Activated T-cell treated with anti-CD3 and anti-CD28 coated beads for 48 hours (primary cell): Measurements from ENCODE around the gene PALD1.

ENCODE experiments used
- DNase-seq: peaks from one replicate; pipeline ENCODE4 v3.0.0-alpha.2; 2020; ENCODE audit warnings: low read depth

PALD1 gene

DNA sequence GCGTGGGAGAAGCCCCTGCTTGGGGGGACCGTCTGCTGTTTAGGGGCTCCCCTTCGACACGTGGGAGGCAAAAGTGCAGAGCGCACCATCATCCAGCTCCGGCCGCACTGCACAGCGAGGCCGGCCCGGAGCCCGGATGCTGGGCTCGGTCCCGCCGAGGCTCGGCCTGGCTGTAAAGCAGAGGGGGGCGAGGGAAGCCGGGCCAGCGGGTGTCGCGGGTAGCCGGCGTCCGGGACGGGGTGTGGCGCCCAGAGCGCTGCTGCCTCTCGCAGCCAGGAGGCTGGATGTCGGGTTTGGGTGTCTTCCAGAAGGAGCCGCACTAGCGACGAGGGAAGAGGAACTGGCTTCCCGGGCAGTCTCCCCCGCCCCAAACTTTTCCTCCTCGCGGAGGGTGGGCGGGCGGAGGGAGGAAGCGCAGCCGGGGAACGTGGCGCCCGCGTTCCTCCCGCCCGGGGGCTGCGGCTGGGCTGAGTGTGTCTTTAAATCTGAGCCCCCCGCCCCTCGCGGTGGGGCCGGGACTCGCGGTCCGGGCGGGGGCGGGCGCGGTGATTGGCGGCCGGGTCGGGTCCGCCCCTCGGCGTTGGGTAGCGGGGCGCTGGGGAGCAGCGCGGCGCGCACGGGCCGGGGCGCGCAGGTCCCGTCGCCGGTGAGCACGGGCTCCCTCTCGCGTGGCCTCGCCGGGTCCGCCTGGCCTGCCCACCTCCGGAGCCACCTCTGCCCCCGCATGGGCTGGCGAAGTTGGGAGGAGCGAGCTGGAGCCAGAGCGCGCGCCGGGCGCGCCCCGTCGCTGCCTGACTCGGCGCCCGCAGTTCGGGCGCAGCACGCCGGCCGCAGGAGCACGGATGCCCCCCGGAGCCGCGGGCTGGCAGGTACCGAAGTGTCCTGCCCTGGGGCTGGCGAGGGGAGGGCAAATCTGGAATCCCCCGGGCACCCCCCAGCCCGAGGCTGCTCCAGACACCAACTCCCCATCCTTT is at the start of gene PALD1:
Gene PALD1, plus strand, starts transcription at position 577 of the 974 bp plus-strand sequence. CDS start 47,185 bp downstream, outside the sequence.
- DNase-seq = peak; percentile 55

DNA sequence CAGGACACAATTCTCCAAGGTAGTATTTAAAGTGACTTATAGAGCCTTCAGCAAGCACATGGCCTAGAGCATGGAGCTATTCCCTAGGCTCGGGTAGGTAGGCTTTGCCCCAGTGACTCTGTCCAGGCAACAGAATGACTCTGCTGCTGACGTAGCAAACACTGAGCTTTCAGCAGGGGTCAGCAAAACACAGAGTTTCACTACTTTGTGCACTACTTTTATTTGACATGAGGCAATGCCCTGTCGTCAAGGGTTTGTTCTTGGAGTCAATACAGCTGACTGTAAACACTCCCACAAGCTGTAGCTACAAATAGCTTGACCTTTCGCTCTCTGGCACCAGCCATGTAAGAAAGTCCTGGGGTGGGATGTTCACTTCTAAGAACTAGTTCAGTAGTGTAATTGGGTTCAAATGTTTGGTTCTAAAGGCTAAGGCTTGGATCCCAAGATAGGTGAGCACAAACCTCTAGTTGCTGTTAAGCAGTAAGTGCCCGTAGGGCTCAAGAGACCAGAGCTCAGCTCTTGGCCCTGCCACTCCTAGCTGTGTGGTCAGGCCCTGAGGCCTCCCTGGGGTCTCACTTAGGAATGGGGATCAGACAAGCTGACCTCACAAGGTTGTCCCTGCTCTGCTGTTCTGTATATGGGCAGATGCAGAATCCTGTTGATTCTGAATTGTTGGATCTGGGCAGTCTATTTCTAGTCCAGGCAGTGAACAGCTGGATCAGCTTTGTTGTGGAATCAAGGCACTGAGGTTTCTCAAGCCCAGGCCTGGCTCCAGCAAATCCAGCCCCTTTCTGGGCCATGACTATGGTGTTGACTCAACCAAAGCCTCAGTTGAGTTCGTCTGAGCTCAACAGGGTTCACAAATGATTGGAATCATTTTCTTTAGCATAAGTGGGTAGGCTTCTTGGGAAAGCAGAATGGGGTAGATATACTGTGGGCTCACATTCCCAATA is 47.8 kb upstream of the PALD1 start:
- DNase-seq = no peak

DNA sequence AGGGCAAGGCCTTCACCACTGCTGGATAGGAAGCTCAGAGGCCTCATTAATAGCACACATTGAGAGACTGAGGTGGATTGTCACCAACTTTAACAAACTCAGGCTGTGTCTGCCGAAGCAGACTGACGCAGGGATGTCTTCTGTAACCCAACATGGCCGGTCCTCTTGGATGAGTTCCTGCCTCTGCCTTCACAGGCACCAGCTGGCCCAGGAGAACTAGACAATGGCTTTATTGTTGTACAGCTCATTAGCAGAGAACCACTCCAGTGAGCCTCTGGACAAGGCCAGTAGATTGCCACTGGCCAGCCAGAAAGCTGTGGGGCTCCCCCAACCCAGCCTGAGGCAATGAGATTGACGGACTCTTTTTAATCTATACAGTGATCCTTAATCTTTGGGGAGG is 46.5 kb upstream of the PALD1 start:
- no peak for DNase-seq

GRCh38 chr10:70432561-70433263 is 45.9 kb upstream of the PALD1 start:
- no peak for DNase-seq

- no peak for DNase-seq
Measured at GRCh38 chr10:70433581-70434280, 44.8 kb upstream of the PALD1 start.

DNA sequence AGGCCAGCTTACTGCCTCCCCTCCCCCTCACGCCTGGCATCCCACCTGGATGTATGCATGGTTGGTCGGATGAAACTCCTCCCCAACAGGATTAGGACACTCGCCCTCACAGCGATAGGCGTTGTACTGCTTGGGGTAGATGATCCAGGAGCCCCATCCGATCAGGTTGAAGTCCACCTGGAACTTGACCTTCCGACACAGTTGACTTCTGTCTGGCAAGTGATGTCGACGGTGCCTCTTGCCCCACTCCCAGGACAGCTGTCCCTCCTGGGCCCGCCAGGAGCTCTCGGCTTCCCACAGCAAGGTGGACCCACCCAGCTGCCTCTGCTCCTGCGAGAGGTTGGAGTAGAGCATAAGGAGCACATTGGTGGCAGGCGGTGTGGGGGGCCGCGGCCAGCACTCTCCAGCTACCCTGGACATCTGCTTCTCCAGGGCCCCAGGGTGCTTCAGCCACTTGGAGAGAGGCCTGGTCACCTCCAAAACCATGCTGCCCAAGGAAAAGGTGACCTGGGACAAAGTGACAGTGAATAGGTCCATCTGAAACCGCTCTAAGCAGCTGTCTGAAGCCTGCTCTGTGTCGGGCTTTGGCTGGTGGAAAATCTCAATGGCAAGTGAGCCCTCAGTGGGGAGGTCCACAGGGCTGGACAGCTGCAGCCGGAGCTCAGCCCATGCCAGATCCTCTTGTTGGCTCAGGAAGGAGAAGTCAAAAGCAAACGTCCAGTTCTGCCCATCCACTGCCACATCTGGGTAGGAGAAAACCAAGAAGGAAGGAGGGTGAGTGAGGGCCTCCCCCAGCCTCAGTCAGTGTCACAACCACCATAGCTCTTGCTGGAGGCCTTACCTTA is 43.1 kb upstream of the PALD1 start:
- no peak for DNase-seq

DNA sequence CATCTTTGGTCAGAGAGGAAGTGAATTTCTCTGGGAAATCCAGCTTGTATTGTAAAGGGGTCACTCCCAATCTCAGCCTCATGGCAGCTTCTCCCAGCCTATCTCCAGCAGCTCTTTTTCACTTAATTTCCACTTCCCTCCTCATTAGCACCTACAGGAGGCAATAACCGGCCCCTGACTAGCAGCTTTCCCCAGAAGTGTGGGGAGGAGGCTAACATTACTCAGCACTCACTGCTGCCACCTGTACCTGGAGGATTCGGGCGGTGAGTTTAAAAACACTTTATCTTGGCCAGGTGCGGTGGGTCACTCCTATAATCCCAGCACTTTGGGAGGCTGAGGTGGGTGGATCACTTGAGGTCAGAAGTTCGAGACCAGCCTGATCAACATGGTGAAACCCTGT is 40.8 kb upstream of the PALD1 start:
- no peak for DNase-seq

DNA sequence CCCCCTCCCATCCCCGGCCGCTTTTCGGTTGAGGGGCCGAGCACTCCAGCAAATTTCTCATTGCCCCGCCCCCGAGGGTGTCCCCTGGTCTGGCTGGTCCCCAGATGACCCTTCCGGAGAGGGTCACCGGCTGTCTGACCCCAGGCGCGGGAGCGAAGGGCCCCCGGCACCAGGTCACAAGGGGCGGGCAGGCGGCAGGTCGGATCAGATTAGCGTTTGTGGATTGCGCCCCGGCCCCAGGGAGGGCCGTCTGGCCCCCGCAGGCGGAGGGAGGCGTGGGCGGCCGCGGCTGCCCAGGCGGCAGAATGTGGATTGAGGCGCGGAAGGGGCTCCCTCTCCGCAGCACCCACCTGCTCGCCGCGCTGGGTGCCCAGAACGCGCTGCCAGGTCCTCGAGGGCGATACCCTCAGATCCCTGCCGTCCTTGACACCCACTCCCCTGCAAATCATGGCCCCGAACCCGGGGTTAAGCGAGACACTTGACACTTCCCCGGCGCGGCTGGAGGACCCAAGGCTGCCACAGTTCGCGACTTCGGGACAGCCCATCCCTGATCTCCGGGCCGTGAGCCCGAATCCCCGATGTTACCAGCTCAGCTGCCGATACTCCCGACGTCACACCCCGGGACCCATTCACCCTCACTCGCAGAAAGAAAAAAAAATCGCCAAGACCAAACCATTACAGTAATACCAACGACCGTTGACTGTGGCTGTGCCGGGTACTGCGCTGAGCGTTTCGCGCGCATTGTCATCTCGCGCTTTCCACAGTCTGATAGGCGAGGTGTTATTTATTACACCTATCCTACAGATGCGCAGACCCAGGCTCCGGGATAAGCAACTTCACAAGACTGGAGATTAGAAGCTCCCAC is 38.0 kb upstream of the PALD1 start:
- no peak for DNase-seq

DNA sequence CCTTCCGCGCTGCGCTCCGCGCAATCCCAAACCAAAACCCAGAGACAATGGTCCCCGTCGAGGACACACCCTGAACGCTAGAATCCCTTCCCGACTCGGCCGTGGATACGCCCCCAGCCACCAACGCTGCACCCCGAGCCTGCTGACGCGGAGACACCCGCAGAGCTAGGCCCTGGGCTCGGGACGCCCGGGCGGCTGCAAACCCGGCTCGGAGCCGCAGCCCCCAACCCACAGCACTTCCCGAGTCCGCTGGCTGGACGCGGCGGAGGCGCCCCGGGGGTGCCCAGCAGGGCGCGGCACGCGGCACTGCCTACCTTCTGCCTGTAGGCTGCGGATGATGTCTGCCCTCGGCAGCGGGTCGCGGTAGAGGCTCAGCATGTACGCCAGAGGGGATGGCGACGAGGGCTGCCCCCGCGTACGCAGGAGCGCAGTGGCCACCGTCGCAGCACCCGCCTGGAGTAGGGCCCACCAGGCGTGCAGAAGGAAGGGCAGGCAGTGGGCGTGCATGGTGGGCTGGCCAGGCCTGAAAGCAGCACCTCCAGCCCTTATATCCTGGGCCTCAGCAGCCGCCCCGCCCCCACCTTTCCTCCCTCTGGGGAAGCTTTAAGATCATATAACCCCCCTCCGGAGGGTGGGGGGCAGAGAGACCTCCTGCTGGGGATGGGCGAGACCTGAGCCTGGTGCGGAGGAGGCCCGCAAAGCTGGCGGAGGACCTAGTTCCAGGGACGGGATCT is 37.2 kb upstream of the PALD1 start, which contains the start of gene NODAL:
Gene NODAL, minus strand, starts transcription at position 521 of the 734 bp plus-strand sequence. Its CDS starts 14 bp downstream, at position 507.
- no peak for DNase-seq

GRCh38 chr10:70441895-70442309 is 36.7 kb upstream of the PALD1 start:
- DNase-seq = no peak

GRCh38 chr10:70442332-70442988 is 36.1 kb upstream of the PALD1 start:
- no peak for DNase-seq

DNA sequence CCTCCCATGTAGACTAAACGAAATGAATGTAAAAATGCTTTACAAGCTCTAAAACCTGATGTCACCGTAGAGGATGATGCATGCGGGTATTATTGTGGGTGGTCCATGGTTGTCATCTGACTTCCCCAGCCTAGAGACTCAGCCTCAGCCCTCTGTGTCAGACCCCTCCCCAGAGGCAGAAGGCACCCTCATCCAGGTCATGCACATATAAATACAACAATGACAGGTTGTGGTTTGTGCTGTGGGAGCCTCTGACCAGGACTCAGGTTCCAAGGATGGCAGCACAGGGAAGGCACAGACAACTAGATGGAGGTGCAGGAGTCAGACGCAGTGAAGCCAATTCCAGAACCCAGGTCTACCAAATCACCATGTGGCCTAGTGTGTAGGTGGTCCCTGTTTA is 33.8 kb upstream of the PALD1 start:
- DNase-seq = no peak

DNA sequence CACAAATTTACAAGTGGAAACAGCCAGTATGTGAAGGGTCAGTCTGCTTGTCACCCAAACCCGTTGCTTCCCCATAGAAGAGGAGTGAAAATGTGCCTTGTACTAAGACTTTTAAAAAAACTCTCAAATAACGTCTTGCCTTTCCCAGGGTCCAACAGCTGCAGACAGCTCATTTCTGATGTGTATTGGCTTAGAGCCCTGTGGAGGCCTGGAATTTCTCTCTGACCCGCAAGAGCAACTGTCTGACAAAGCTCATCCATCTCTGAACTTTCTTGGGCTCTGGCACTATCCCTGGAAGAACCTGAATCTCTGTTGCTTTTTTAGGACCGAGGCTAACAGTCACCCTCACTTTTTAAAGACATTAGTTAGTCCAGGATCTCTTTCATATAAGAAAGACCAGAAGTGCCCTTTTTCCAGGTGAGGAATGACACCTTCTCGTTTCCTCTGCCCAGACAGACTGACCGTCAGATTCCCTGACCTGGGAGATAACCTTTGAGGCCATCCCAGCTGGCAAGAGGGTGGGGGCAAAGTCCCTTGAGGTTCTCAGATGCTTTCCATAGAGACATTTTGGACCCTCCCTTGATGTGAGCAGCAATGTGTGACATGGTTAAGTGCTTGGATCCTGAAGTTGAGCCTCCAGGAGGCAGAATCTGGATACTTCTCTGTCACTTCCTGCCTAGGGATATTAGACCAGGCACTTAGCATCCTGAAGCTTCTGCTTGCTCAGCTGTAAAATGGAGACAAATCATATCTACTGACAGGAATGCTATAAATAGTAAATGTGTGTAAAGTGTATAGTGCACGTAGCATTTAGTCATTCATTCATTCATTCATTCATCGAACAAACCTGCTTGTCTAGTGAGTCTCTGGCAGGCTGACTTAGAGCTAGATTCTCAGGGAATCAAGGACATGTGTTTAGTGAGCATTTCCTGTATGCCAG is 32.6 kb upstream of the PALD1 start:
- DNase-seq = no peak

- DNase-seq = no peak
Measured at GRCh38 chr10:70448236-70448635, 30.3 kb upstream of the PALD1 start.

DNA sequence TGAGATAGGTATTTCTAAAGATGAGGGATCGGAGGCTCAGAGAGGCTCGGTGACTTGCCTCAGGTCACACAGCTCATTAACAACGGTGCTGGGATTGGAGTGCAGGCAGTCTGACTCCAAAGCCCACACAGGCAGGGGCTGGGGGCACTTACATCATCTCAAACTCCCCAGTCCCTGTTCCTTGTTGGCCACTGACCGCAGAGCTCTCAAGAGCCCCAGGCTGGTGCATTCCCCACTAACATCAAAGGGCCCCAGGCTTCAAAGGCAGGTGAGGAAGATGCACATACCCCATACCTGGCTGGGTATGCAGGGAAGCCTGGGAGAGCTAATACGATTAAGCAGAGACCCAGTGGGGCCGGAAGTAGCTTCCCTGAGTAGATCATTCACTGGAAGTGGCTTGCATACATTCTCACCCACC is 23.3 kb upstream of the PALD1 start:
- no peak for DNase-seq

DNA sequence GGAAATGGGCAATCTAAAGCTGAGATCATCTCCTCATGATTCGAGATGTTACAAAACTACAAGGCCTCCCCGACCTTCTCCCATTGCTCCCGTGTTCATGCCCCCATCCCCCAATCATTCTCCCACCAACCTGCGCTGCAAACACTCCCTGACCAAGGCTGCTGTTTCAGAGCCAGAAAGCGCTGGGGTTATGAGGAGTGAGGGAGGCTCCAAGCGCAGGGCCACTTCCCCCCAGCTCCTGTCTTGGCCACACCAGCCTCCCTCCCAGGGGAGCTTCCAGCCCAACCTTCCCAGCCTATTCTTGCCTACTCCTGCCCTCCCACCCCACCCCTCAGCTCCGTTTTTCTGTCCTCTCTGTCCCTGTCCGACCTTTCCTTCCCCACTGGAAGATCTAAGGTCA is 22.4 kb upstream of the PALD1 start:
- no peak for DNase-seq

DNA sequence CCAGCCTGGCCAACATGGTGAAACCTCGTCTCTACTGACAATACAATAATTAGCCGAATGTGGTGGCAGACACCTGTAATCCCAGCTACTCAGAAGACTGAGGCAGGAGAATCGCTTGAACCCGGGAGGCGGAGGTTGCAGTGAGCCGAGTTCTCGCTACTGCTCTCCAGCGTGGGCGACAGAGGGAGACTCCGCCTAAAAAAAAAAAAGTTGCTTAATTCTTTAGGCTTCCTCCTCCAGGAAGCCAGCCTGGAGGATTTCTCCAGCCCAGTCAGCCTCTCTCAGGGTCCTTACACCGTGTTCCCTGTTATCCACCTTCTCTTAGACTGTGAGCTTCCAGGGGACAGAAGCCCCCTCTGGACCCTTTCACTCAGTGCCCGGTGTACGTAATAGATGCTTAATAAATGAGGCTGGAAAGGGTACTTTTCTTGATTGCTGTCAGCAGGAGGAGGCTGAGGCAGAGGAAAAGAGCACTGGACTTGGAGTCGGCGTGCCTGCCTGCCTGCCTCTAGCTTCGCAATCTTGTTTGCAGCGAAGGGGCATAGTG is 20.7 kb upstream of the PALD1 start:
- DNase-seq = no peak
